SW480 (cell line): ENCODE data around the gene ARAP1.
A peak's percentile ranks its signal among the peaks of the same experiment; 100 is the strongest.

Experiments
- DNase-seq: peaks from one replicate; pipeline ENCODE4 v3.0.0-alpha.2; 2016; ENCODE audit warnings: low spot score

Gene ARAP1

DNA sequence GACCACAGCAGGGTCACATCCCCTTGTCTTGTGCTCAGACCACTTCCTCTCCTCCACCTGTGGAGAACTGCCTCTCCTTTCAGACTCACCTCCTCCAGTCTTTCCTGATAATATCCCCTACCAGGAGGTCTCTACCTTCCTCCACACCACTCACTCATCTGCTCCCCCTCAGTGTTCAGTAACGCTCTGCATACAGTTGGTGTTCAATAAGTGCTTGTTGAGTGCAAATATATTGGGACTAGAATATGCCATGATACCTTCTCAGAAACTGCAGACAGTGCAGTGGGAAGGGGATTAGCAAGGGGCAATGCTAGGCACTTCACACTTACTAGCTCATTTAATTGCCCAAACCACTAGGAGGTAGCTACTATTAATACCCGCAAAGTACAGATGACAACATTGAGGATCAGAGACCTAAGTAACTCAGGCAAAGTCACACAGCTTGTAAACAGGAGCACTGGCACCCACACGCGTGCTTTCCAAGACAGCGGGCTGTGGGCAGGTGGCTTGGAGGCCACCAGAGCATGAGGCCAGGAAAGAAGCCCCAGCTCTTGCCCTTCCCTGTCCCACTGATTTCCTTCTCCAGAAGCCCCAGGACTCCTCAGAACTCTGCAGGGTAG is 69.9 kb downstream of the ARAP1 start:
- no peak for DNase-seq

DNA sequence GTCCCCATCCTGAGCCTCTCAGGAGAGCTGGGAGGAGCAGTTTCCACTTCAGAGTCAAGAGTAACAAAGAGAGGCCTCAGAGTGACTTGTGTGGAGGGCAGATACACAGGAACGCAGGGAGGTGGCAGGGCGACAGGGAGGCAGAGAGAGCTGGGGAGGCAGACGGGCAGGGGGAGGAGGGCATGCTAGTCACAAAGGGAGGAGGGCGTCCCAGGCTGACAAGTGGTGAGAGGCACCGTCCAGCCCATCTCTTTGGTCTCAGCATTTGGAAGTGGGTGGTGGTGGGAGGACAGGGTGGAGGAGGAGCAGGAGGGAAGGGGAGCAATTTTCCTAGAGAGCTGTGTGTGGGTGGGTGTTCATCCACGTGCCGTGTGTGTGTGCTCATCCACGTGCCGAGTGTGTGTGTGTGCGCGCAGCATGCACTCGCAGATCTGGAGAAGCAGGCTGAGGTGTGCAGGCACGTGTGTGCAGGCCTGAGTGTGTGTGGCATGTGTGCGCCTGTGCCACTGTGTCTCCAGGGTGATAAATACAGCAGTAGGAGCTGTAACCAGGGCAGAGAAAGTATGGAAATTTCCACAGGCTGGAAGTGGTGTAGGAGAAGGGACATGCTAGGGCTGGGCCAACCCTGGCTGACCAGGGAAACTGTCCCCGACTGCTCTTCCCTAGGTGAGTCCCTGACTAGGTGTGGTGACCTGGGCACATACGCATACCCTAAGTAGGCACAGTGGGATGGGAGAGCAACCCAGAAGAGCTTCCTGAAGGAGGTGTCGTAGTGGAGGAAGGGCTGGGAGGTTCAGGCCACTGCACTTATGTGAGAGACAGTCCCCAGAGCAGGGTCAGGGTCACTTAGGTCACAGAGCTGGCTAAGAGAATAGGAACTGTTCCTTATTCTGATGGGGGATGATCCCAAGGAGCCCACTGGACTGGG is 70.7 kb downstream of the ARAP1 start:
- peak; percentile 37 for DNase-seq

DNA sequence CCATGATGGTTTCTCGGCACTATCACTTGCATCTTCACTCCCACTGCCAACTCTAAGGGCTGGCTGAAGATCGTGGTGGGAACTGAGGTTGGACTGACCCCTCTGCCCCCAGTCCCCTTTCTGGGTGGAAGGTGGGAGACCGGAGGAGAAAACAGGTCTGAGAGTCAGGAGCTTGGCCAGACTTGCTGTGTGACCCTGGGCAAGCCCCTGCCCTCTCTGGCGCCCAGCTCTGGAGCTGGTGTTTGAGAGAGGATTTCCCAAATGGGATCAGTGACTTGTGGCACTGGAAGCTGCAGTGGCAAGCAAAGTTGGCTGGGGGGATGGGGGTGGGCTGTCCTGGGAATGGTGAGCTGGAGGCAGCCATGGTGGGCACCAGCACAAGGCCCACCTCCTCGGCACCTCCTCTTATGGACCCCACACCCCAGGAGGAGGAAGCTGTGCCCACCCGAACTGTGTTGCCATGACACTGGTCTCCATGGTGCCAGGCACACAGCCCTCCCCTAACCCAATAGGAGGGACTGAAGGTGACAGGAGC is 71.5 kb downstream of the ARAP1 start:
- no peak for DNase-seq

DNA sequence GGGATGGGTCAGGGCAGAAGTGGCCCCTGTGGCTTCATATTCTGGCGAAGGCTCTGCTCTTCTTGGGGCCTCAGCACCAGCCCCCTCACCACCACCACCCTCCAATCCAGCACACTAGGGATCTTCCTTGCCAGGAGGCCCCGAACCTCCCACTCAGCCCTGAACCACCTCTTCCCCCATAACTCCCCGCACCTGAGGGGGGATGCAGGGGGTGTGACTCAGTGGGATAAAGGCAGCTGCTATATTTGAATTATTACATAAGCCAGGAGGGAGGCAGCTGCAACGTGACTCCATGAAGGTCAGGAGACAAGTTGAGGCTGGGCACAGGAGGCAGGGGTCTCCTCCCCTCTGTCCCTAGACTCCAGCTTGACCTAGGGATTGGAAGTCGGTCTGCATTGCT is 72.3 kb downstream of the ARAP1 start:
- no peak for DNase-seq

DNA sequence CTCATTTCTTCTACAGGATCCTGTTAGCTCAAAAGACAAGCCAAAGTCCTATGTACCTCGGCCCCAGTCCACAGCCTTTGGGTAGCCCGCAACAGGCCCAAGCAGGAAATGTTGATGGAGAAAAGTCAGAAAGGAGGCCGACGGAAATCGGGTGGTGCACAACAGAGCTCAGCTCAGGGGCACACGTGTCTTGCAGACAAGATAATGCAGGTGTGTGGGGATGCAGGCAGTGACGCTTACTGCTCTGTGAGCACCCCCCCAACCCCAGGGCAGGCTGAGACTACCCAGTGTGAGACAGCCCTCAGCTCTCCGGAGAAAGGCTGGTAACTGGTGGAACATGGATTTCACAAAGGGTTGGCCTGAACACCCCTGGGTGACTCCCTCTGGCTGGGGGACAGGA is 73.7 kb downstream of the ARAP1 start:
- no peak for DNase-seq

DNA sequence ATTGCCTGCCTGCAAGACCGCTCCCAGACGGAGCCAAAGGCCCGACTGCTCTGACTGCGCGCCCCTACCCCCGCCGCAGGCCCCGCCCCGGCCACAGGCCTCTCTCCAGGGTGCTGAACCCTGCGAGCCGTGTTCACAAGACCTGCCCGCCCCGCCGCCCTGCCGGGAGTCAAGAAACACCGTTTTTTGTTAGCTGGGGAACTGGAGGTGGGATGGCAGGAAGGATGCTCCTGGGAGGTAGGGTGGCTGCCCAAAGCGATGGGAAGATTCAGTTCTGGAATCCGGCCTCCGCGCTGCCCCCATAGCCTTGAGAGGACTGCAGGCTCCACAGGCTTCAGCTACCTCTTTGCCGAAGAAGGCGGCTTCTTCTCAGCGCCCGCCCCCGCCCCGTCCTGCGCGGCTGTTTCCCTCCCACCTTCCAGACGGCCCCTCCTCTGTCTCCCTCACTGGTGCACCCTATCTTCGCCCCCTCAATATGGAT is 75.3 kb downstream of the ARAP1 start:
- DNase-seq, result peak; percentile 40

DNA sequence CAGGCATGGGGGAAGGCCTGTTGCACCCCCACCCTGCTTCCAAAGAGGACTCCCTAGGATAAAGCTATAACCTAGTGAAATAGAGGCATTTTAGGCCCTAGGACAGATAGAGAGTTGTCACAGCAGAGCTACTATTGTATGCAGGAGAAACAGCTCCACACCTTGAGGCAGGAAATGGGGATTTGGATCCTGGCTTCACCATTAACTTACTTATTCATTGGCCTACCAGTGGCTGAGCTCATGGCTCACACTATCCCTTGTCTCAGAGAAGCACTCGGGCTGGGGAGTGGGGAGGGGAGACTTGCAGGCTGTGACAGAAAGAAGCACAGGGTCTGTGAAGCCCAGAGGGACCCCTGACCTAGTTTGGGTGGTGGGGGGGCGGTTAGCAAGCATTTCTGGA is 77.0 kb downstream of the ARAP1 start:
- no peak for DNase-seq

DNA sequence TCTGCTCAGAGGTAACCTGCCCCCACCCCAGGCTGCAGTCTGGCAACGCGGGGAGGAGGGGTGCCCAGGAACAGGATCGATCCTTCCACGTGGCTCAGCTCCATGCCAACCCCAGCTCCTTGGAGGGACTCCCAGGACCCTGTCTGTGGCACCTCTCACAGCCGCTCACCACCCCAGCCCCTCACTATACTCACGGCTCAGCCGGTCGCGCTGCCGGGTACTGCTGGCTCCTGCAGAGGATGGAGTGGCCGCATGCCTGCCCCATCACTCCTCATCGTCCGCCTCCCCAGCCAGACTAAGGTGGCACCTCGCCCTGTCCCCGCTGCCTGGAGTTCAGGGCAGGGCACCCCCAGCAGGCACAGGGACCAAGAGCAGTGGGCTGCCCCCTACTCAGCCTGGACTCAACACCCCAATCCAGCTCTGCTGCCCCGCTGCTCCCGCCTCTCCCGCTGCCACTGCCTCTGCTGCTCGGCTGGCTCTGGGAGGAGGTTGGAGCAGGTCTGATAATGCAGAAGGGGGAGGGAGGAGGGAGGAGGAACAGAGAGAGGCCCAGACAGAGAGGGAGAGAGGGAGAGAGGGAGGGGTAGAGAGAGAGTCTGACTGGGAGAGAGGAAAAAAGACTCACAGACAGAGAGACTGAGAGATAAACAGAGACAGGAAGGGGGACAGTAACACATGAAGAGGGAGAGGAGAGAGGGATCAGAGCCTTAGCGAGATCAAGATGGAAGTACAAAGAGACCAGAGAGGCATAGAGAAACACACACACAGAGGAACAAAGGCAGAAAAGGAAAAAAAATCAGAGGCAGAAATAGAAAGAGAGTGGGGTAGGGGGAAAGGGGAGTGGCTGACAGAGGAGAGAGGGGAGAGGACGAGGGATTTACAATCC is 78.0 kb downstream of the ARAP1 start, which contains the start of gene PDE2A:
Gene PDE2A, minus strand, starts transcription at position 480 of the 886 bp plus-strand sequence. Its CDS starts 215 bp downstream, at position 265.
- no peak for DNase-seq

DNA sequence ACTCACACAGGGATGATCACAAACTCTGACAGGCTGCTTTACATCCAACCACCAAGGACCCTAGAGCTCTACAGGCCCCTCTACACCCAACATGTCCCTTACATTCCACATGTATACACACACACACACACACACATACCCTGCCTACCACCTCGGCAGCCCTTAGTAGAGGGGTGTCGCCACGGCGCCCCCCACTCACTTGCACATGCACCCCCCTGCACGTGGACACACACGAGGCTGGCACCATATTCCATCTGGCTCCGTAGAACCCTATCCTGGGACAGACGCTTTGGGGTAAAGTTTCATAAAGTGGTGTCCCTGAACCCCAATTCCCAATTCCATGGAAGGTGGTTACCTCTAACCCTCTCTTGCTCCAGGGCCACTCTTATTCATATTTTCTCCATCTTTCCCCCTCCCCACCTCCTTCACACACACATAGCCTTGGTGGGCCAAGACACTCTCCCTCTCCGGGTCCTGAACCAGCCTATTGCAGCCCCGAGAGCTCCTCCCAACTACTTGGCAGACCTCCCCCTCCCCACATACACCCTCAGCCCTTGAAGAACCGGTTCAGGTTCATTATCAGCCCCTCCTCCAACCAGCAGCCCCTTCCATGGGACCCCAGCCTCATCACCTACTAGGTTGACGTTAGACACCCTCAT is 78.8 kb downstream of the ARAP1 start:
- no peak for DNase-seq

DNA sequence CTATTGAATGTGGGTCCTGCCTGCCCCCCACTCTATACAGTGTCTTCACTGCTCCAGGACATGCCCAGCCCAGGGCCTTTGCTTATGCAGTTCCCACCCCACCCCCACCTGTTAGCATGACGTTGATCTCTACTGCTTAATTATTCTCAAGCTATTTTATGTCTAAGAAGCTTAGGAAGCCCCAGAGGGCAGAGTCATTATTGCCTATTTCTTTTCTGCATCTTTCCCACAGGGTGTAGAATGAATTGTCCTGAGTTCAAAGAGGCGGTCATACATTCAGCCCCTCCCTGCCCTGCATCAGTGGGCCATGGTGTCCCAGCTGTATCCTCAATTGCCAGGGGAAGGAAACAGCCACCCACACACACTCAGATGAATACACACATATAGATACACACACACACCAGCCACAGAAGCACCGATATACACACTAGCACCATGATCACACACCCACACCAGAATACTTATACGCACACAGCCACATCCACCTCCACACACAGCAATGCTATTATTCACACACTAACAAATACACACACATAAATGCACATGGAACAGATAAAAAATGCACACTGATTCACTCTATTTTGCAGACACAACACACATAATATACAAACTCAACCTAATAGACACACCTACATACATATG is 79.5 kb downstream of the ARAP1 start:
- no peak for DNase-seq

DNA sequence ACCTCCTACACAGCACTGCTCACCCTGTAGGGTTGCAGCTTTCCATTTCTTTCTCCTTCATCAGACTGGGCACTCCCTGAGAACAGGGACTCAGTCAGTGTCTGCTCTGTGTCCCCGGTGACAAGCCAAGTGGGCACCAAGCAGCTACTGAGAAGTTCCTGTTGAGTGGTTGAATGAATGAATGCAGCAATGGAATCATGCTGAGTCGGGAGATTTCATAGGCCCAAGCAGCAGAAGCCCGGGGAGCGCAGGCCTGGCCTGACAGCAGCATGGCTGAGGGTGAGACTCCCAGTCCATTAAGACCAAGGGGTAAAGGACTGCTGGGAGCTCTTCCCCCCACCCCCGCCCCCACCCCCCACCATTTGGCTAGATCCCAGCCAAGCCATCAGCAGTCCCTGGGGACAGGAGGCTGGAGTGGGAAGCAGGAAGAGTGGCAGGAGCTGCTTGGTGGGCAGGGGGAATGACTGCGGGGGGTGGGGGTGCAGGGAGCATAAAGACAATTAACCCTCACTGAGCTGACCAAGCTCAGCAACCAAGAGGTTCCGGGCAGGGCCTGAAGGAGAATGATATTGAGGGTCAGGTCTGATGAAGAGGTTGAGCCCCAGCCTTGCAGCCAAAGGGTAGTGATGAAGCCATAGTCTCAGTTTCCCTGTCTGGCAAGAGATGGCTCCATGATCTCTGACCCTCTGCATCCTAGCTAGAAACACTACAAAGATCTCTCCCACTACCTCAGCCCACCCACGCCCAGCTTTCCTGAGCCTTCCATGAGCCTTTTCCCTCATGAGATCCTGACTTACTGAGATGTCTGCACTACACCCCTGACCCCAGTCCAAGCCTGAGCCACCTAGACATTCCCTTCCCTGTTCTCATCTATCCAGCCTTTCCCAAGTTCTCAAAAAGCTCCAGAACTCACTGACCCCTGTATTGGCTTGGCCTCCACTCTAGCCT is 80.8 kb downstream of the ARAP1 start:
- DNase-seq, result no peak

DNA sequence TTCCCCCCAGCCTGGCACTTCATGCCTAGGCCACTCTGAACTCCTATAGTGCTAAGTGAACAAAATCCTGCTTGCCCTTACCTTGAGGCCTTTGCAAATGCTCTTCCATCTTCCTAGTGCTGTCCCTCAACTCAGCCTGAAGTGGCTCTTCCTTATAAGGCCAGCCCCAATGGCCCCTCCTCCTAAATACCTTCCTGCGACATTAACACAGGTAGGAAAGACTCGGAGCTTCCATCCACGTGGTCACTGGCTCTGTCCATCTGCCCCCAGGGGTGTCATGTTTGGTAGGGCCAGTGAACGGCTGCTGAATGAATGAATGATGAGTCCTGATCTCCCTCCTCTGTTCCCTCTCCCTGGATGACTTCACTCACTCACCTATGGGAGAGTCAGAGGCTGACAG is 82.2 kb downstream of the ARAP1 start:
- no peak for DNase-seq

DNA sequence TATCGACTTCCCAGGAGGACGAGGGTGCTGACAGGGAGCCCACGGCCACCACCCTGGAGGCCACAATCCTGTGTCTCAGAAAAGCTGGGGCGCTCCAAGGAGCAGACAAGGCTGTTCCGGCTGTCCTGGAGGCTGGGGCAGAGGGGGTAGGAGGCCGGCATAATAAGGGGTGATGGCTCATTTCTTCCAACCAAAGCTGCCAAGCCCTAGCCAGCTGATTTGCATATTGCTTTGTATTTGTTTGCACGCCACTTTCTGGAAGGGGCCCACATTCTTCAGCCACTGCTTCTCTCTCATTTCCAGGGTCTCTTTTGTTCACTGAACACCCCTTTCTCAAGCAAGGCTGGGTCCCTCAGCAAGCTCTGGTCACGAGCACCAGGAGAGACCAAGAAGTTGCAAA is 82.7 kb downstream of the ARAP1 start:
- DNase-seq, result no peak

DNA sequence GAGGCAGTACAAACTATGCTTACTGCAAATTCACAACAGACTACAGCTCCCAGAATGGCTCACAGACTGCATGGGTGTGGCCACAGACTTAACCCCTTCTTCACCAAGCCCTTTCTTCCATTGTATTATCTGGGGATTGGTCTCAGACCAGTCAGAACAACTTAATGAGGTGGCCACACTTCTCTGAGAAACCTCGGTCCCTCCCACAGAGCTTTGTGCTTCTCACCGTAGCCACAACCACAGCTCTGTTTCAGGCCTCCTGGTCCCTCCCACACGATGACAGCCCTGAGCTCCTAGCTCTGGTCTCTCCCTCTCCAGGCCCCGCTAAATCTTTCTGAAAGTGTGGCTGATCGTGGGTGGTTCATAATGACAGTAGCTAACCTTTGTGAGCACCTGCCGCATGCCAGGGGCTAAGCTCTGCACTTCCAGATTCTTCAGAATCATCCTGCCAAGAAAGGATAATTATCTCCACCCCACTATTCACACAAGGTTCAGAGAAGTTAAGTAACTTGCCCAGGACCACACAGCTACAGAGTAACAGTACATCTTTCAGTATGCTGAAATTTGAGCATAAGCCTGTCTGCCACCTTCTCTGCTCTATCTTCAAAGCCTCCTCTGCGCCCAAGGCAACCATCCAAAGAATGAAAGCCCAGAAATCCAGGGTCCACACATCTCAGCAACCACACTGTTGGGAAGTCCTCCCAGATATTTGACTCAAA is 83.4 kb downstream of the ARAP1 start:
- DNase-seq, result peak; percentile 76

DNA sequence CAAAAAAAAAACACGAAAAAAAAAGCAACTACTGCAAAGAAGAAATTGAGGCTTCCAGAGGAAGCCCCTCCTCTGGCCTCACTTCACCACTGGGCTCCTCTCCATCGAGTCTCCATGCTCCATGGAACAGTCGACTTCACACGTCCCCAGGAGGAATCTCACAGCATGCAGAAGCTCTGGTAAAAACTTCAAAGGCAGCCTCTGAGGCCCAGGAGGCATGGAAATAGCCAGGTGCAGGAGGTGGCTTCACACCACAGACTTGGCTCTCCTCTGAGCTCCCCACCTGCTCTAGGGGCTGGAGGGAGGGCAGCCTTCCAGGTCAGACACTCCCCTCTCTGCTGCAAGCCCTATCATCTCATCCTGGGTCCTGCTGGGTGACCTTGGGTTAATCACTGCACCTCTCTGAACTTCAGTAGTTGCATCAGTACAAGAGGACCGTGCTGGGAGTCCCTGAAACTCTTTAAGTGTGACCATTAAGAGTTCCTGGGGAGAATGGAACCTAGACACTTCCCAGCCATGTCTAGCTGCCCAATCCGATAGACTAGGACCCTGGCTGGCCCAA is 86.2 kb downstream of the ARAP1 start:
- no peak for DNase-seq

DNA sequence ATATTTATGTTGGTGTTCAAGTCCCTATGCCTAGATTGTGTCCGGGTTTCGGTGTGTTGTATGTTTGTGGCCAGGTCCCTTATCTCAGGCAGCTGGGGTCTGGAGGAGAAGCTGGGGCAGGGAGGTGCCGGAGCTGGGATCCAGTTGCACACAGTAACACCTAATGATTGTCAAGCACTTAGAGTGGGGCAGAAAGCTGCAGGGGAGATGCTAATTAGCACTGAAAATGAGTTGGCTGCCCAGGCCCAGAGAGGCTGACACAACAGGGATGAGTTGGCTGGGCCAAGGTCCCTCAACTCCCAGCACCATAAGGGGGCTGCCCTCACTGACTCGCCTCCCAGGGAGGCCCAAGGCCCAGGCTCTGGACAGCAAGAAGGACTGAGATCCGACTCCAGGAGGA is 90.2 kb downstream of the ARAP1 start:
- DNase-seq, result no peak

DNA sequence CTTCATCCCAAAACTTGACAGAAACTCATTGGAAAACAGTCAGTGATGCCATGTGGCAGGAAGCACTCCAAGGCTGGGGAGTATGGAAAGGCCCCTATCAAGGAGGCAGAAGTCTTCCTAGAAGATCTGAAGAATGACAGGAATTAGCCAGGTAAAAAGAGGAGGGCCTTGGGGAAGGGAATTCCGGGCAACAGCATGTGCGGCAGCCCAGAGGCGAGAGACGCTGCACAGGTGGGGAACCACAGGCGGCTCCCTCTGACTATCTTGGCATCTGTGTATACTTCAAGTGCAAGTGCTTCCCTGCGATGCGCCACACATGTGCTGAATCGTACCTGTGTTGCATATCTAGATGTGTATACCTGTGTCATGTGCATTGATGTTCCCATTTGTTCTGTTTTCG is 90.7 kb downstream of the ARAP1 start:
- no peak for DNase-seq

DNA sequence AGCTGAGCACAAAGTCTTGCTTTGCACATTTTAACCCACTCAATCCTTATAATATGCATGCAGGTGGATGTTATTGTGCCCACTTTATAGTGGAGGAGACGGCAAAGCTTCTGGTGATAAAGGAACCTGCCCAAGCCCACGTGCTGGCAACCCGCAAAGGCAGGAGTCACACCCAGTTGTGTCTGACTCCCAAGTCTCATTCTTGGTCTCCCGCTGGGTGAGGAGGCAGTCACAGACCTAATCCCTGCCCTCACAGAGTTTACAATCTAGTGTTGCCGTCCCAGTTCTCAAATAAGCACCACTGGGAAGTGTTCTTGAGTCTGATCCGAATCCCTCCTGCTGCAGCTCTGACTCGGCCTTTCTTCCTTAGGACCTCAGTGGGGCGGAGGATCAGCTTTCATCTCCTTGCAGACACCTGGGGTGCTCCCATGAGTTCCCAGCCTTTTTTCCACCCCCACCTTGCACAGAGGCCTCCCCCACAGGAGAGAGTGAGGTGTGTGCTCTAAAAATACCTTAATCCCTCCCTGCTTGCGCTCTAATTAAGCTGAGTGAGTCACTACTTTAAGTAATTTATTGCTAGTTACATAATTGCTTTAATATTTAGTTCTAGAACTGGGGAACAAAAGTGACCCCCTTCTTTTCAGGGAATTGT is 93.1 kb downstream of the ARAP1 start:
- no peak for DNase-seq
